ENCODE results near the gene ITGA5.

DNA sequence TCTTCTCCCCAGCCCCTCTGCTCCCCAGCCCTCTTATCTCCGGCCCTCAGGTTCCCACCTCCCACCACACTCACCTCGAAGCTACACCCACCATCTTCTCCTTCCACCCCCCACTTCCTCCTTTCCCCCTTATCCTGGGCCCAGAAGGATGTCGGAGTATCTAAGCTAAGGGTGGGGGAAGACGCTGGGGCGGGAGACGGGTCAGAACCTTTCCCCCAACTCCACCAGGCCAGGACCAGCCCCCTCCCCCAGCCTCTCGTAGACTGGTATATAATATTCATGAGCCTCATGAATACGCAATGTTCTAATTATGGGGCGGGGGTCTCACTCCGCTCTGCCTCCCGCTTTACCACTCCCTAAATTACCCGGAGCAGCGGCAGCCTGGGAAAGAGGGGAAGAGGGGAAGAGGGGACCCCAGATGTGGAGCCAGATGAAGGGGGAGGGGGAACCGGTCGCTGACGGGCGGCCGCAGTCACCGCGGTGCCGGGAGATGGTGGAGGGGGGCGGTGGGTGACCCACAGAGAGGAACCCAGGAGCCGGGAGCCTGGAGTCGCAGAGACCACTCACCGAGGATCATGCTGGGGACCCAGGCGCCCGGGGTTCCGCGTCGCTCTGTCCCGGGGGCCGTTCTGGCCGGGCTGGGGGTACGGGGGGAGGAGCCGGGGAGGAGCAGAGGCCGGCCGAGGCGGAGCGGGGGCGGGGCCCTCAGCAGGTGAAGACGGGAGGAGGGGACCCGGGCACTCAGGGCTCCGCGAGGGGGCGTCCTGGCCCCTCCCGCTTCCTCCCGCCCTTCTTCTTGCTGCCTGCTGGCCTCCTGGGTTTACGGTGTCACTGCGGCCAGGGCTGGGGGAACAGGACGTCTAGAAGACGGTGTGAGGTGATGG lies 28.2 kb downstream of the ITGA5 start:
- no peak for TF ChIP-seq EZH2phosphoT487 (conservative IDR thresholded peaks at IDR 0.05; ENCODE audit: low read length)
- TF ChIP-seq, protein P1, sequence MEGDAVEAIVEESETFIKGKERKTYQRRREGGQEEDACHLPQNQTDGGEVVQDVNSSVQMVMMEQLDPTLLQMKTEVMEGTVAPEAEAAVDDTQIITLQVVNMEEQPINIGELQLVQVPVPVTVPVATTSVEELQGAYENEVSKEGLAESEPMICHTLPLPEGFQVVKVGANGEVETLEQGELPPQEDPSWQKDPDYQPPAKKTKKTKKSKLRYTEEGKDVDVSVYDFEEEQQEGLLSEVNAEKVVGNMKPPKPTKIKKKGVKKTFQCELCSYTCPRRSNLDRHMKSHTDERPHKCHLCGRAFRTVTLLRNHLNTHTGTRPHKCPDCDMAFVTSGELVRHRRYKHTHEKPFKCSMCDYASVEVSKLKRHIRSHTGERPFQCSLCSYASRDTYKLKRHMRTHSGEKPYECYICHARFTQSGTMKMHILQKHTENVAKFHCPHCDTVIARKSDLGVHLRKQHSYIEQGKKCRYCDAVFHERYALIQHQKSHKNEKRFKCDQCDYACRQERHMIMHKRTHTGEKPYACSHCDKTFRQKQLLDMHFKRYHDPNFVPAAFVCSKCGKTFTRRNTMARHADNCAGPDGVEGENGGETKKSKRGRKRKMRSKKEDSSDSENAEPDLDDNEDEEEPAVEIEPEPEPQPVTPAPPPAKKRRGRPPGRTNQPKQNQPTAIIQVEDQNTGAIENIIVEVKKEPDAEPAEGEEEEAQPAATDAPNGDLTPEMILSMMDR (IDR thresholded peaks at IDR 0.05; ENCODE audit: insufficient read depth, low read length, poor library complexity, severe bottlenecking) = peak; percentile 31
